Activated T-helper 1 cell treated with anti-CD3 and anti-CD28 coated beads, Interleukin-12 subunit alpha, Interleukin-12 subunit beta, Interleukin-2, Interleukin-4 antibody, amounts not matched to agents 30 ng/mL and 10 ng/mL and 1 ng/mL, durations not matched to agents 14 hours and 24 hours and 36 hours (primary cell): ENCODE measurements around the gene DTX4. TPM values are rescaled to one million over a fixed set of nuclear protein-coding genes. Genes with fewer than 3 reads are reported as not detected.

Experiments used
- DNase-seq: peaks from one replicate; pipeline ENCODE4 v3.0.0; 2021; ENCODE audit warnings: low spot score
- H3K27ac Mint-ChIP-seq: one replicate; pipeline ENCODE4 v1.8.0; 2021; ENCODE audit warnings: mild to moderate bottlenecking, mixed read lengths
- H3K27me3 Mint-ChIP-seq: one replicate; pipeline ENCODE4 v1.8.0; 2022; ENCODE audit warnings: mild to moderate bottlenecking, moderate library complexity, mixed read lengths; ENCODE audit not compliant: insufficient read depth
- H3K36me3 Mint-ChIP-seq: one replicate; pipeline ENCODE4 v1.8.0; 2021; ENCODE audit warnings: low read depth, mixed read lengths
- H3K4me1 Mint-ChIP-seq: one replicate; pipeline ENCODE4 v1.8.0; 2021; ENCODE audit warnings: low read depth, mixed read lengths
- H3K4me3 Mint-ChIP-seq: one replicate; pipeline ENCODE4 v1.8.0; 2021; ENCODE audit warnings: mild to moderate bottlenecking, moderate library complexity, mixed read lengths
- H3K9me3 Mint-ChIP-seq: one replicate; pipeline ENCODE4 v1.8.0; 2021; ENCODE audit warnings: mixed read lengths
- intact Hi-C: fragments of 100-400 bp; cut with micrococcal nuclease; formaldehyde crosslinking; loops from one replicate; pipeline ENCODE4 v1.15.1; 2024
- total RNA-seq: library from RNA; stranded (reverse); gene quantifications from 2 replicates; pipeline ENCODE4 v1.2.3, GENCODE V29; 2022

Gene DTX4
- total RNA-seq, 1 donor from 2014 or later: 0.05 TPM

DNA sequence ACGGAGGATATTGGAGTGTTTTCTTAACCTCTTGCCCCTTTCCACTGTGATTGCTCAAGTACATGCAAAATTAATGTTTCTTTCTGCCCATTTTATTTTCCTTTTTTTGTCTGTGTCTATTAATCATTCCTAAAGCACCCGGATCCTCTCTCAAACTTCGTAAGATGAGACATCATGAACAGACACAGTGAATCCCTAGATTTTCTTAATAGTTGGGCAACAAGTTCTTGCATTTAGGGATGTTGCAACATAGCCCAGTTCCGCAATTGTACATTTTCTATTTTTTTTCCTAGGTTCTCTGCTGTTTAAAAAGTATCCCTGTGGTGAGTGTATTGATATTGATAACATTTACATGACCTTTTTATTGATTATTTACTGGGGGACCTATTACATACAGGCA lies 26.4 kb upstream of the DTX4 start:
- DNase-seq: no peak
- H3K4me1 Mint-ChIP-seq: peaks cover 88% of the 10 kb centered on the region
- intact Hi-C loops: loop anchor here (2.0 to 10.0 kb wide), 2 partner anchors 63 to 1481 kb away; partner anchors contain the start of gene ZDHHC5
- H3K27ac Mint-ChIP-seq: peak overlapping the region; percentile 80
- peak overlapping the region; percentile 91 for H3K4me3 Mint-ChIP-seq
- peaks cover 29% of the 10 kb centered on the region for H3K36me3 Mint-ChIP-seq
- H3K27me3 Mint-ChIP-seq: no peaks in the 10 kb centered on the region
- H3K9me3 Mint-ChIP-seq: no peaks in the 10 kb centered on the region

DNA sequence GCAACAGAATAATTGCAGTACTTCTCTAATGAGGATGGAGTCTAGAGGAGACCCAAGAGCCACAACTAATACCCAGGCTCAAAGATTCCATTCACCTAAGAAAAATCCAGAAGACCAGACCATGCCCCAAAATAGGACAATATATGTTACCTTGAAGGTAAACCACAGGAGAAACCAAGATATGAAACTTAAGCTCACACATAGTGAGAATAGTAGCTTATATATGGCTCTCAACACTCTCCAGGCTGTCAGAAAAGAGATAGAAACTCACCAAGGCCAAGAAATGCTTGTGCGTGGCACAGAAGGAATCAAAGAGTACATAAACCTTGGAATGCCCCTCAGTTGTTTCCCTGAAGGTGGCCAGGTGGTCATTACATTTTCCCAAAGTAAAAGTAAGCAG lies 20.2 kb upstream of the DTX4 start:
- intact Hi-C loops: loop anchor here (1.0 kb wide), 2 partner anchors 7 to 20 kb away; no protein-coding TSS in a partner anchor
- DNase-seq: no peak
- Mint-ChIP-seq H3K9me3 (no peaks in the 10 kb centered on the region), H3K36me3 (peaks cover 45% of the 10 kb centered on the region), H3K27ac (peak overlapping the region; percentile 55), H3K4me3 (peak overlapping the region; percentile 45), H3K4me1 (peaks cover 54% of the 10 kb centered on the region), H3K27me3 (no peaks in the 10 kb centered on the region)

GRCh38 chr11:59152312-59152951 lies 19.5 kb upstream of the DTX4 start:
- Mint-ChIP-seq H3K4me3 (peak overlapping the region; percentile 45), H3K9me3 (no peaks in the 10 kb centered on the region), H3K36me3 (peaks cover 41% of the 10 kb centered on the region), H3K27ac (peak overlapping the region; percentile 55), H3K27me3 (no peaks in the 10 kb centered on the region), H3K4me1 (peaks cover 48% of the 10 kb centered on the region)
- no peak for DNase-seq
- intact Hi-C loops: loop anchor here (1.0 kb wide), 2 partner anchors 8 to 19 kb away; no protein-coding TSS in a partner anchor

DNA sequence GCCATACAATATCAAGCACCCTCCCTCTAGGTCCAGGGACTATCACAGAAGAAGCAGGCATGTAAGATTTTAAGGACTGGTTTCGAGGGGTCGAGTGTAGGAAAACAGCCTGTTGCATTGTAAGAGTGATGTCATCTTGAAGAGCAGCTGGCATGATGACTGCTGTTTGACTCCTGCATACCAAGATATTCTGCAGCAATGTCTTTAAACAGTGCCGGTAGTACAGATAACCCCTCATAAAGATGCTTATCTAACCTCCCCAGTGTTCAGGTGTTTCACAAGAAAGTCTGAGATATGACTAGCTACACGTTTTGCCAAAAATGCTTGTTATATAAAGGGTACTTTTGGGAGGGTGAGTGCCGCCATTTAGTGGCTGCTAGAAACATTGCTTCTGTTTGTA lies 17.3 kb upstream of the DTX4 start:
- peaks cover 28% of the 10 kb centered on the region for H3K36me3 Mint-ChIP-seq
- H3K27ac Mint-ChIP-seq: no peak overlapping the region
- H3K9me3 Mint-ChIP-seq: no peaks in the 10 kb centered on the region
- no peak overlapping the region for H3K4me3 Mint-ChIP-seq
- peaks cover 35% of the 10 kb centered on the region for H3K4me1 Mint-ChIP-seq
- no peak for DNase-seq
- intact Hi-C loops: no loop called here
- no peaks in the 10 kb centered on the region for H3K27me3 Mint-ChIP-seq

DNA sequence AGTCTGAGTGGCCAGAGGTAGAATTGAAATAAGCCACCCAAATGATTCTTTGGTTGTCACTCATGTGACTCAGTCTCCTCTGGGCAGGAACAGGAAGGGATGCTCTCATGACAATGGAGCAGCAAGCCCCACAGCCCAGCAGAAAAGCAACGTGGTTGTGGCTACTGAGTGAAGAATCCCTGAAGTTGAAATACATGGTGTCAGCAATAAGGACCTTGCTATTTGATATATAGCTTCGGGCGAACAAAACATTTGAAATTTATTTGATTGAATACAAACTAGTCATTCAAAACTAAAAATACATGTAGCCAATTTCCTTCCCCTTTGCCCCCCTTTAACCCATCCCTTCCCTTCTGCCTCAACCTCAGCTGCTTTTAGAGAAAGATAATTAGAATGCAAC lies 14.5 kb upstream of the DTX4 start:
- no peak for DNase-seq
- intact Hi-C loops: no loop called here
- Mint-ChIP-seq H3K36me3 (peaks cover 12% of the 10 kb centered on the region), H3K27ac (no peak overlapping the region), H3K9me3 (no peaks in the 10 kb centered on the region), H3K4me1 (peaks cover 14% of the 10 kb centered on the region), H3K4me3 (no peak overlapping the region), H3K27me3 (peaks cover 11% of the 10 kb centered on the region)

GRCh38 chr11:59158206-59159068 lies 13.5 kb upstream of the DTX4 start:
- H3K27me3 Mint-ChIP-seq: peaks cover 11% of the 10 kb centered on the region
- no peak overlapping the region for H3K4me3 Mint-ChIP-seq
- peaks cover 9% of the 10 kb centered on the region for H3K4me1 Mint-ChIP-seq
- H3K9me3 Mint-ChIP-seq: no peaks in the 10 kb centered on the region
- DNase-seq: peak; percentile 55
- peaks cover 3% of the 10 kb centered on the region for H3K36me3 Mint-ChIP-seq
- peak overlapping the region; percentile 30 for H3K27ac Mint-ChIP-seq
- intact Hi-C loops: loop anchor here (1.0 kb wide), 6 partner anchors 13 to 504 kb away; partner anchors contain the start of gene FAM111A

DNA sequence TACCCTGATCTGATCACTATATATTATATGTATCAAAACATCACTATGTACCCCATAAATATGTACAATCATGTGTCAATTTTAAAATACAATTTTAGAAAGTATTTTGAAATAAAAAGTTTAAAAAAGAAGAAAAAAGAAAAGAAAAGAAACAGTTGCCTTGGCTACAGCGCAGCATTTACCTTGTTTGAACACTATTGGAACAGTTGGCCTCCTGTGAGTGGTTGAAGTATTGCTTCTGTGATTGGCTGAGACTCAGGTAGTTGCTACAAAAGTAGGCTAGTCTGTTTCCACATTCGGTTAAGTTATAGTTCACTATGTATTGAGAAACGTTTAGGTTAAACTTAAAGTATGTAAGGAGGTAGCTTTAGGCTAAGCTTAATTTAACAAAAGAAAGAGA lies 7.9 kb upstream of the DTX4 start:
- Mint-ChIP-seq H3K4me1 (no peaks in the 10 kb centered on the region), H3K27me3 (peaks cover 41% of the 10 kb centered on the region), H3K4me3 (no peak overlapping the region), H3K36me3 (no peaks in the 10 kb centered on the region), H3K9me3 (no peaks in the 10 kb centered on the region), H3K27ac (no peak overlapping the region)
- DNase-seq: no peak
- intact Hi-C loops: no loop called here

- Mint-ChIP-seq H3K9me3 (no peaks in the 10 kb centered on the region), H3K27me3 (peaks cover 34% of the 10 kb centered on the region), H3K4me3 (peak overlapping the region; percentile 85), H3K27ac (no peak overlapping the region), H3K4me1 (peaks cover 8% of the 10 kb centered on the region), H3K36me3 (no peaks in the 10 kb centered on the region)
- DNase-seq: peak; percentile 12
- intact Hi-C loops: loop anchor here (2.0 kb wide), 1 partner anchor 378 kb away; no protein-coding TSS in a partner anchor
Observed at GRCh38 chr11:59172345-59173079, 580 bp downstream of the DTX4 start.

GRCh38 chr11:59173080-59173963 lies 1.4 kb downstream of the DTX4 start:
- Mint-ChIP-seq H3K4me3 (peak overlapping the region; percentile 85), H3K36me3 (no peaks in the 10 kb centered on the region), H3K27ac (no peak overlapping the region), H3K4me1 (peaks cover 8% of the 10 kb centered on the region), H3K9me3 (no peaks in the 10 kb centered on the region), H3K27me3 (peaks cover 34% of the 10 kb centered on the region)
- no peak for DNase-seq
- intact Hi-C loops: loop anchor here (2.0 kb wide), 1 partner anchor 377 kb away; no protein-coding TSS in a partner anchor

DNA sequence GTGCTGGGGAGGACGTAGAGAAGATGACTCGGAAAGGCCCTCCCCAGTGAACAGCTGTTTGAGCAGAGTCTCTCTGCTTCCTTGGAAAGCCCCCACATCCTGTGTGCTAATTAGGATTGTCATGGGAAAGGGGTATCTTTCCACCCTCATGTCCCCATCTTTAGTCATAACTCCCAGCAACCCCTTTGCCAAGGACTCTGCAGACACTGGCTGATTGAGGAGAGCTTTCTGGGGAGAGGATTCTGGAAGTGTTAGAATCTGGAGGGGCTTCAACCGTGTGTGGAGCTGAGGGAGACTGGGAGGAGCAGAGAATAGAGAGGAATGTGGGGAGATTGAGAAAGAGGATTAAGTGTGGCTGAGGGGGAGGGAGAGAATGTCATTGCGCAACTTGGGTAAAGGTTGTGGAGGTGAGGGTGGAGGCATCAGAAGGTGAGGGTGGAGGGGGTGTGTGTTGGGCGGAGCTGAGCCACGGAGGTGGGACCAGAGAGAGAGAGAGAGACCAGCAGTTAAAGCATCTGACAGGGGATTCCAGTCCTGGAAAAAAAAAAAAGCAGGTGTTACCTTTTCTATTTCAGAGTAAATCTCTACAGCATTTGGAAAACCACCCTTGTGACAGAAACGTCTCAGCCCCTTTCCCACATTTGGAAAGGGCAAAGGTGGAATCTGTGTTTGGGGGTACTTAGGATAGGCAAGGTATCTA lies 2.2 kb downstream of the DTX4 start:
- Mint-ChIP-seq H3K4me1 (peaks cover 8% of the 10 kb centered on the region), H3K4me3 (no peak overlapping the region), H3K9me3 (peaks cover 4% of the 10 kb centered on the region), H3K36me3 (no peaks in the 10 kb centered on the region), H3K27ac (no peak overlapping the region), H3K27me3 (peaks cover 34% of the 10 kb centered on the region)
- intact Hi-C loops: loop anchor here (2.0 kb wide), 1 partner anchor 377 kb away; no protein-coding TSS in a partner anchor
- DNase-seq: no peak

DNA sequence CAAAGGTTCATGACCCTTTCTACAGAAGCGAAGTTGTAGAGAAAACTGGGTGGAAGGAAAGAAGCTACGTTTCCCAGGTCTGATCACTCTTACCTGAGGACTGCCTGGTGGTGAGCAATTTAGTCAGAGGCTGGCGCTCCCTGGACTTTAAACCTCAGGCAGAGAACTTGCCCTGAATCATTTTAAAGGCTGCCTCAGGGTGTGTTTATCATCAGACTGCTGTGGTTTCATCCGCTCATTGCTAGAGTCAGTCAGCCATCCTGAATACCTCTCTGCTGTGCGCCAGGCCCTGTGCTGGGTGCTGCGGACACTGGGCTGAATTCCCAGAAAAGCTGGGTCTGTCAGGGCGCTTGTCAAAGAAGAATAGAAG lies 2.7 kb downstream of the DTX4 start:
- Mint-ChIP-seq H3K9me3 (peaks cover 8% of the 10 kb centered on the region), H3K27ac (no peak overlapping the region), H3K27me3 (peaks cover 34% of the 10 kb centered on the region), H3K4me3 (no peak overlapping the region), H3K4me1 (peaks cover 8% of the 10 kb centered on the region), H3K36me3 (no peaks in the 10 kb centered on the region)
- intact Hi-C loops: no loop called here
- DNase-seq: no peak
